GM18498 (cell line): ENCODE results near the gene APPBP2.
"Not testable (repeated sequence)": the region's sequence is repeated elsewhere in the genome, so short reads cannot be mapped to it uniquely, and the experiment has no call there.

Source experiments
- ATAC-seq: cut with Tn5 transposase; IDR thresholded peaks from one replicate; pipeline ENCODE4 v1.9.1; 2021; ENCODE audit warnings: mild to moderate bottlenecking, moderate library complexity; ENCODE audit not compliant: unreplicated experiment

The APPBP2 gene

DNA sequence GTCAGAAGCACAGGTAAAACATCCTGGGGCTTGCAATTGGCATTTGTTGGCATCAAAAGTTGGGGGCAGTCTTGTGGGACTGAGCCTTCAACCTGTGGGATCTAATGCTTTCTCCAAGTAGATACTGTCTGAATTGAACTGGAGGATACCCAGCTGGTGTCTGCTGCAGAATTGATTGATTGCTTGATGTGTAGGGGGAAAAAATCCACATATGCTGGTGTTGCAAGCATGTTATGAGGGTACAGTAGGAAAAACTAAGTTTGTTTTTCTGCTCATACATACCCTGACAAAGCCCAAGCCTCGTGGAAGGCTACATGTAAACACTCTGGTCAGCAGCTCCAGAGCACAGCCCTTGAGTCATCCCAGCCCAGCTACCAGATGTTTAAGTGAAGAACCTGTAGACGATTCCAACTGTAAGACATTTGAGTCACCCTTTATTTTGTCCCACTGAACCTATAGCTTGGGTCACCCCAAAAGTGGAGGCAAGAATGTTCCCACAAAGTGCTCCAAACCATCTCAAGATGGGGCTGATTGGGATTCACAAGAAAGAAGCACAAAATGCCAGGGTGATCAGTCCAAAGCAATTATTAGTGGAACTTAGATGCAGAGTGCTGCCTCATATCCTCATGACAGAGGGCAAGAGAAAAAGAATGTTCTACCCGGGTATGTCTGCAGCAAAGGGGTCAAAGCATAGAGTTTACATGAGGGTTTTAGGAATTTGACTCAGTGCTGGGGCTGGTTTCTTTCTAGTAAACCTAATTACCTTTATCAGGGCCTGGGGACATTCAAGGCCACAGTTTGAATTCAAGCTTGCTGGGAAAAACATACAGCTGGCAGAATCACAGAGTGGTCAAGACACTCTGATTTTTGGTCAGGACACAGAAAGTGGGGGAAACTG, 9.6 kb upstream of the APPBP2 start:
- no peak for ATAC-seq

DNA sequence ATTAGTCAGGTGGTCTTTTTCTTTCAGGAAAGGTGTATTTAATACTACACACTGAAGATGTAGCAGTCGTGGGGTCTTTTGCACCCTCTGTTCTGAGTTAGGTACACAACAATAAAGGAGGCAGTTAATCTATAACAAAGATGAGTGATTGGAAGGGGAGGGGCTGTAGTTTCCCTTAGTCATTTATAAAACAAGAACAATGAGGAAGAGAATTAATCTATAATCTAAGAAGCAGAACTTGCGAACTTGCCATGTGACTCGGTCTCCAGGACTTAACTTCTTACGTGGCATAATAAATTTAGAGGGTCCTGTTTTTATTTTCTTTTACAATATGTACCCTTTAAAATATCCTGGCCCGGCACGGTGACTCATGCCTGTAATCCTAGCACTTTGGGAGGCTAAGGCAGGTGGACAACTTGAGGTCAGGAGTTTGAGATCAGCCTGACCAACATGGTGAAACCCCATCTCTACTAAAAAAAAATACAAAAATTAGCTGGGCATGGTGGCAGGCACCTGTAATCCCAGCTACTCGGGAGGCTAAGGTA, 8.6 kb upstream of the APPBP2 start:
- no peak for ATAC-seq

DNA sequence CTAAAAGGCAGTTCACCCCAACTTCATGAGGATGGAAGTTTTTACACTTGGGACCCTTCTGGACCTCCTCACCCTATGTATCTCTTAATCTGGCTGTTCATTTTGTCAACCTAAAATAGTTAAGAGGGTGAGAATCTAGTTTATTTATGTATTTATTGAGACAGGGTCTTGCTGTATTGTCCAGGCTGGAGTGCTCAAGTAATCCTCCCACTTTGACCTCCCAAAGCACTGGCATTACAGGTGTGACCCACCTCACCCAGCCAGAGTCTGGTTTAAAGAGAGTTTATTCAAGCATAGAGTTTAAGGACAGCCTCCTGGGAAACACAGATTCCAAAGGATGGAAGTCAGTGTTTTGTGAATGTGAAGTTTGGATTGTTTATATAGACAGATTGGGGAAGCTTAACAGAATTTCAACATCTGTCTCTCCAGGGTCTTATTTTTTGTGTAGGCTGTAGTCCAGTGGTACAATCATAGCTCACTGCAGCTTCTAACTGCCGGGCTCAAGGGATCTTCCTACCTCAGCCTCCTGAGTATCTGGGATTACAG, 8.0 kb upstream of the APPBP2 start:
- ATAC-seq, result no peak

DNA sequence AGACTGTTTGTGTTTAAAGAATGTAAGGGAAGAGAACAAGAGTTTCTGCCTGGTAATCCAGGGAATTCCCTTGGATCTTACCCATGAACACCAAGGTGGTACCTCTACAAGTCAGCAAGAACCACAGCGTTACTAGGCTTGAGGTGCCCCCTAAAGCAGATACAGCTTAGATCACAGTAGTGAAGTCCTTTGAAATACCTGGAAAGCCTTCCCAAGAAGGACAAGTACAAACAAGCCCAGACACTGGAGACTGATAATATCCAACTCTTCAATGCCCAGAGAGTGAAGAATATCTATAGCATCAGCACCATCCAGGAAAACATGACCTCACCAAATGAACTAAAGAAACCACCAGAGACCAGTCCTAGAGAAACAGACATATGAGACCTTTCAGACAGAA, 3.8 kb upstream of the APPBP2 start:
- no peak for ATAC-seq

DNA sequence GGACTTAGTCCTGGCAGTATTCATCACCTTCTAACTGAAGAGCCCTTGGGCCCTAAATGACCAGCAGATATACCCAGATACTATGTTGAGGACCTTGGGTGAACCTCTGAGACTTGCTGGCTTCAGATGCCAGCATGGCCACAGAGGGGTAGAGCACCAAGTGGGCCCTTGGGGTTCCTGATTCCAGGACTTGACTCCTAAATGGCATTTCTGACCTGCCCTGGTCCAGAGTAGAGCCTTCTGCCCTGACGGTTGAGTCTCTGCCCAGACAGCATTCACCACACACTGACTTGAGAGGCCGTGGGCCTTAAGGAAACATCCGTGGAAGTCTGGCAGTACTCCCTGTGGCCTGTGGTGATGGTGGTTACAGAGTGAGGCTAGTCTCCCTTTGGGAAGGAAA, 2.8 kb upstream of the APPBP2 start:
- ATAC-seq, result no peak

DNA sequence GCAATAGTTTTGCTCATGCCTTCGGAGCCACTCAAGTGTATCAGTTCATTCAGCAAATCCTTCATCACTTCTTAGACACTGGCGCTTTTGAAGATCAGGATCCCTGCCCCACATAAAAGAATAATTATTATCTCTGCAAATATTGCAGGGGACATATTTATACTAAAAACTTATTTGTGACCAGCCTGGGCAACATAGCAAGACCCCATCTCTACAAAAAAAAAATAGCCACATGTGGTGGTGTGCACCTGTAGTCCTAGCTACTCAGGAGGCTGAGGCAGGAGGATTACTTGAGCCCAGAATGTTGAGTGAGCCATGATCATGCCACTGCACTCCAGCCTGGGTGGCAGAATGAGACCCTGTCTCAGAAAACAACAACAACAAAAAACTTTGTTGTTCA, 1.7 kb upstream of the APPBP2 start:
- no peak for ATAC-seq

DNA sequence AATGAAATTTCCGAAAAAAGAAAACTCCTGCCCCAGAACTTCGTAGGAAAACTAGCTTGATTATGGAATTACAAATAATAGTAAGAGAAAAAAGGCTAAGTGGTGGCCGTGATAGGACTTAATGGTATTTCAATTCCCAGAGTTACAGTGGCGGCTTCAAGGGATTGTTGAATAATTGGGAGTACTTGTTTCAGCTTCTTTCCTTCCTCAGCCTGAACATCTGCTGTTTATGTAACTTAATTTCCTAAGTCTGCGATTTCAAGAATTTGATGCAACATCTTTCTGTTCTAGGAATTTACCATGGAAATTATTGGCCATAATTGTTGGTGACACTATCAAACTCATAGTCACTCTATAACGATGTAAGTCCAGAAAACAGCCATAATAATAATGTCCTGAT, 684 bp upstream of the APPBP2 start:
- ATAC-seq, result no peak

DNA sequence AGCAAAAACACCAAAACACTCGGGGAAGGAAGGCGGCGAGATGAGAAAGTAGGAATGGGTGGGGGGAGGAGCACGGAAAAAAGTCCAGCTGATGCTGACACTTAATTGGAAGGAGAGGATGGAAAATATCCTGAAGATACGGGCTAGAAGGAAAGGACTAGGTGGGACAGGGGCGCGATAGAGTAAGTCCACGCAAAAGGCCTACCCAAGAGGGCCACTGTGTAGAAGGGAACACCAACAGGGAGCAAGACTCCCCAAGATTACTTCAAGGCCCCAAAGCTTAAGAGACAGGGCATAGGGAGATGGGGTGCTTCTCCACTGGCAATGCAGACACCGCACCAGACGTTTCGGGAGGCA, 736 bp downstream of the APPBP2 start:
- no peak for ATAC-seq

DNA sequence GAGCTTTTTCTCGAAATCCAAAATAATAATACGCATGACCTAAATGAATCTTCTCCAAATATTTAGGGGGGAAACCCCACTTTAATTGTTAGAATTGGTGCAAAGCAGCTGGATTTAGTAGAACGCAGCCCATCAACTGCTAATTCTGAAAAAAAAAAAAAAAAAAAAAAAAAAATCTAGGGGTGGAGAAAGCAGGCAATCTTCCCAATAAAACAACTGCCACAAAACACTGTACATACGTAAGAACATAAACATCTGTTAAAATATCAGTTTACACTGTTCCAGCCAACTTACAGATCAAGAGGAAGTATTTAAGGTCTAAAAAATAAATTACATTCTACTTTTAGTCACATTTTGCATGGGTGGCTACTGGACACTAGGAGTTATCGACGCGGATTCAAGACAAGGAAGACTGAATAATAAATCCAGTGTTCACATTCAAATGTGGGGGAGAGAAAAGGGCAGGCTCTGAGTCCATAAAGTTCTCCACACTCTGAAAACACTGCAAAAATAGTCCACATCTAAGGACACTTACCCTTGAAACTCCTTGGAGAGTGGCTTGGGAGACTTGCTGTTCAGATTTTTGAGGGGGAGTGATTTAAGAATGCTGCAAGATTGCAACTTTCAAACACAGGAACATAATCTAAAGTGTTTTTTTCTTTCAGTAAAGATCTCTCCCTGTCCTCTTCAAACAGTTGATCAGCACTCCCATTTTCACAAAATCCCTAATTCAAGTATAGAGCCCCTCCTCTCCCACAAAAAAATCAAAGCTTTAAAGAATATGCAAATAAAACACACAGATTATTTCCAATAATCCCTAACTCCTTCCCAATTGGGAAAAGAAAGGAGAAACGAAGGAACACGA, 1.3 kb downstream of the APPBP2 start:
- no peak for ATAC-seq

DNA sequence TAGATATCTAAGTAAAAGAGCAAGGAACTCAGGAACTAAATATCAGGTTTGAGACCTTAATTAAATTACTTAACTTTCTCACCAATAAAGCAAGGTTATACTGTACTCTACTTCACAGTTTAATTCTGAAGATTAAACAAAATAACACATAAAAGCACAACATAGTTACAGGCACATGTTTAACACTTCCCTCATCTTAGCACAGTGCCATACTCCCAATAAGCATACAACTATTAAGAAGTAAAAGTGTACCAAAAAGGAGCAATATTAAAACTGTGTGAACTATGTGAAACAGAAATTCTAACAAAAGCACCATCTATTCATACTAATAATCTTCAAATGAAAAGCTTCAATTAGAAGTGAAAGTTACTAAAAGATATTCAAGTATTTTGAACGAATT, 2.2 kb downstream of the APPBP2 start:
- ATAC-seq, result no peak

DNA sequence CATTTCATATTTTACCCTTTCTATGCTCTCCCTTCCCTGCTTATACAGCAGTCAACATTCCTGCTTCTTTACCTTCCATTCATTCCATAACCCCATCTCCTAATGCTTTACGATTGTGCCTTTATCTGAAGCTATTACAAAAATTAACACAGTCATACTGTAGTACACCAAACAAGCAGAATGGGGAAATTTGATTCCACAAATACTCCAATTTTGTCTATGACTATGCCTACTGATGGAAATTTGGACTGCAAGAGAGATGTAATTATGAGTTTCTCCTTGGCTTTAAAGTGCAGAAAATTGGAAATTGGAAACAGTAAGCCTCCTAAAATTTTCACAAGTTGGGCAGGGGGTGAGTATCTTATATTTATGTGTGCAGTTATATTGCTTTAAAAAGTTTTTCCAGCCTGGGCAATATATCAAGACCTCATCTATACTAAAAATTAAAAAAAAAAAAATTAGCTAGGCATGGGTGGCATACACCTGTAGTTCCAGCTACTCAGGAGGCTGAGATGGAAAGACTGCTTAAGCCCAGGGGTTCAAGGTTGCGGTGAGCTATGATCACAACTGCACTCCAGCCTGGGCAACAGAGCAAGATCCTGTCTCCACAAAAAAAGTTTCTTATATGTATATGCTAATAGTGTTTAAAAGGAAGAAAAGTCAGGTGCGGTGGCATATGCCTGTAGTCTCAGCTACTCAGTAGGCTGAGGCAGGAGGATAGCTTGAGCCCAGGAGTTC, 3.0 kb downstream of the APPBP2 start:
- no peak for ATAC-seq

DNA sequence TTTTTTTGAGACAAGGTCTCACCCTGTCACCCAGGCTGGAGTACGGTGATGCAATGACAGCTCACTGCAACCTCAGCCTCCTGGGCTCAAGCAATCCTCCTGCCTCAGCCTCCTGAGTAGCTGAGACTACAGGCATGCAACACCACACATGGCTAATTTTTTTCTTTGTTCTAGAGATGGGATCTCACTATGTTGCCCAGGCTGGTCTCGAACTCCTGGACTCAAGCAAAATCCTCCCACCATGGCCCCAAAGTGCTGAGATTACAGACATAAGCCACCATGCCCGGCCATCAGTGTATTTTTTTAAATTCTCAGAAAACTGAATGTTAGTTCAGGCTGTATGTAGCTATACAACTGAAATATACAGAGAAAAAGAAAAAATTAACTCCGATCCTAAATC, 6.2 kb downstream of the APPBP2 start:
- ATAC-seq, result no peak

DNA sequence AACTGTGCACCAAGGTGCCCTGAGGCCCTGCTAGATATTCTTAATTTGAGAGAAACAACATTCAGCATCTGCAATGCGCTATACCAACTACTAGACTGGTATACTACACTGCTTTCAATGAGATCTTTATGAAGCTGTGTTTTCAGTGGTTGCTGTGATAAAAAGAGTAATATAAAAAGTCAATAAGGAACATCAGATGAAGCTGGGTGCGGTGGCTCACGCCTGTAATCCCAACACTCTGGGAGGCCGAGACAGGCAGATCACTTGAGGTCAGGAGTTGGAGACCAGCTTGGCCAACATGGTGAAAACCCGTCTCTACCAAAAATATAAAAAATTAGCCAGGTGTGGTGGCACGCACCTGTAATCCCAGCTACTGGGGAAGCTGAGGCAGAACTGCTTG, 10.4 kb downstream of the APPBP2 start:
- ATAC-seq, result not testable (repeated sequence)

DNA sequence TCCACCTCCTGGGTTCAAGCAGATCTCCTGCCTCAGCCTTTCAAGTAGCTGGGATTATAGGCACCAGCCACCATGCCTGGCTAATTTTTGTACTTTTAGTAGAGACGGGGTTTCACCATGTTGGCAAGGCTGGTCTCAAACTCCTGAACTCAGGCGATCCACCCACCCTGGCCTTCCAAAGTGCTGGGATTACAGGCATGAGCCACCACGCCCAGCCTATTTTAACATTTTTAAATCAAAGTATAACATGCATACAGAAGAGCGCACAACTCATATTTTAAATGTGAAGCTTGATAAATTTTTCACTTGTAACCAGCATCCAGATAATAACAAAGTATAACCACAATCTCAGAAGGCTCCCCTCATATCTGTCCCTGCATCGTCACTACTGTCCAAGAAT, 10.8 kb downstream of the APPBP2 start:
- ATAC-seq, result not testable (repeated sequence)

DNA sequence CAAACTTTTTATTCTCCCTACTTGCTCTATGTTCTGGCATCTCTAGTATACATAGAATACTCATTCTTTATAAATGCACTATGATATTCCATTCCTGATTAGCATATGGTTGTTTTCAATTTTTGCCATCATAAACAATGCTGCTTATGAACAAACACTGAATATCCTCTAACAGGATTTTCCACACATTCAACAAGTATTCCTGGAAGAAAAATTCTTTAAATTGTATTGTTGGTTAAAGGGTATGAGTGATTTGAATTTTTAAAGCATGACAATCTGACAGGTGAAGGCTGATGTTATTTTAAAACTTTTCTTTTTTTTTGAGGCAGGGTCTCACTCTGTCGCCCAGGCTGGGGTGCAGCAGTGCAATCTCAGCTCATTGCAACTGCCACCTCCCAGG, 11.5 kb downstream of the APPBP2 start:
- no peak for ATAC-seq

DNA sequence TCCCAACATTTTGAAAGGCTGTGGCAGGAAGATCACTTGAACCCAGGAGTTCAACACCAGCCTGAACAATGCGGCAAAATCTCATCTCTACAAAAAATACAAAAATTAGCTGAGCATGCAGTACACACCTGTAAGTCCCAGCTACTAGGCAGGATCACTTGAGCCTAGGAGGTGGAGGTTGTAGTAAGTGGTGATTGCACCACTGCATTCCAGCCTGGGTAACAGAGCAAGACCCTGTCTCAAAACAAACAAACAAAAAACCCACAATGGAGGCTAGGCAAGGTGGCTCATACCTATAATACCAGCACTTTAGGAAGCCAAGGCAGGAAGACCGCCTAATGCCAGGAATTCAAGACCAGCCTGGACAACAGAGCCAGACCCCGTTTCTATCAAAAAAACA, 12.0 kb downstream of the APPBP2 start:
- ATAC-seq, result no peak

DNA sequence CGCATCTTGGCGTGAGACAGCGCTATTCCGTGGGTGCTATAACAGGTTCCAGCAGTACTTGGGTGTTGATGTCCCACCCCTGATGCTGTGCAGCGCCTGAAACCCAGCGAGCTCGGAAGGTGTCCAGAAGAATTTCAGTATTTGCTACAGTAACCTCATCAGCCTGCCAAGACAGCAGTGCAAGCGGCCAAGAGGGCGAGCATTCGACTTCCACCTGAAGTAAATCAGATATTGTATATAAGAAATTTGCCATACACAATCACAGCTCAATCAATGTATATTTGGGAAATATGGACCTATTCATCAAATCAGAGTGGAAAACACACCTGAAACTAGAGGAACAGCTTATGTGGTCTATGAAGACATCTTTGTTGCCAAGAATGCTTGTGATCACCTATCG, 13.0 kb downstream of the APPBP2 start:
- ATAC-seq, result no peak

DNA sequence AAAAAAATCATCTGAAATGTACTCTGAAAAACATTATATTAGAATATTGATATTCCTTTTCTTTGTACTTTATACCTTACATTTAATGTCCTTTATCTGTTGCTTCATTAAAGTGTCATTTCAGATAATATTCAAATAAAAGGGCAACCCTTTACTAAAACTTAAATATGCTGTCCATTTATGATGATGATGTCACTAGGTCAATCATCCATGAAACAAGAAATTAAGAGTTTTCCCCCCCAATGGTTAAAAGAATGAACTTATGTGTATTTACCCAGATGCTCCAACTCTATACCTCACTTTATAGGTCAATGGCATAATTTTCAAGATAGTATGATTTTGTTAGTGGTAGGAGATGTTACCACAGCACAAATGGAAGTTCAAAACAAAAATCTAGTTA, 15.3 kb downstream of the APPBP2 start:
- ATAC-seq, result no peak

DNA sequence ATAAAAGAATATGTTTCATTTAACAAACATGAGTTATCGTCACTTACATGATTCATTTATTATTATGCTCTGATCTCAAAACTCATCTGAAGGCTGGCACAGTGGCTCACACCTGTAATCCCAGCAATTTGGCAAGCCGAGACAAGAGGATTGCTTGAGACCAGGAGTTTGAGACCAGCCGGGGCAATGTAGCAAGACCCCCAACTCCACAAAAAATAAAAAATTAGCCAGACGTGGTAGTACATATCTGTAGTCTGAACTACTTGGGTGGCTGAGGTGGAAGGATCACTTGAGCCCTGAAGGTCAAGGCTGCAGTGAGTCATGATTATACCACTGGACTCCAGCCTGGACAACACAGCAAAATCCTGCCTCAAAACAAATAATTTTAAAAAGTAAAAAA, 16.0 kb downstream of the APPBP2 start:
- no peak for ATAC-seq

DNA sequence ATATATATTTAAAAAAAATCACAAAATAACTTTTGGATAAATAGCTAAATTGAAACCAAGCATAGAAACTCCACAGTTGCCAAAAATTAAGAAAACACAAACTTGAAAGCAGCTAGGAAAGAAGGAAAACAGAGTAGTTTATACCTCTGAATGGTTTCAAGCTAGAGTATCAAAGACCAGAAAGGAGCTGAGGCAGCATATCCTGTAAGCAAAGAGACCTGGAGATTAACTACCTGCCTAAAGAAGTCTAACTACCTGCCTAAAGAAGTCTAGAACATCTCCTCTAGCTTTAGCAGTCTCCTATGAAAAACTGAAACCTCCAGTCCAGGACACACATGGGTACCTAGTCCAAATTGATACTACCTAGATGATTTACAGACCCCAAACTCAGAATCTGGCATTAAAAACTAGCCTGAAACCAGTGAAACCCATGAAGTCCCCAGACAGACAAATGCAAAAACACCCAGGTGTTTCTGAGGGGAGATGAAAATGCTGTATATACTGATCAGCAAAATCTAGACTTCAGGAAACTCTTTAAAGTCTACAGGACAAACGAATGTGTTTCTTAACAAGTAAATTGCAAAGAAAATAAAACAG, 17.6 kb downstream of the APPBP2 start:
- no peak for ATAC-seq

DNA sequence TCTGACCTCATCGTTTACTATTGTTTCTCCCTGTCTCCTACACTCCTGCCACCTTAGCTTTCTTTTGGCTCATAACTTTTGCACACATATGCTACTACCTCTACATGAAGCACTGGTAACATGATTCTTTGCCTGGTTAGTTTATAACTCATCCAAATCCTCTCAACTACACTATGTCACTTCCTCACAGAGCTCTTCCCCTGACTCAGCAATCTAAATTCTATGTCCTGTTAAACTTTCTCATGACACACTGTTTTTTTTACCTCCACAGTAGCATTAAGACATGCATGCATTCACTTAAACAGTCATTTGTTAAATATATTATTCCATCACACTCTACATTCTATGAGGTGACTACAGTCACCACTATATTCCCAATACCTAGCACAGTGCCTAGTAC, 19.7 kb downstream of the APPBP2 start:
- ATAC-seq, result no peak
